ENCODE measurements around the gene FGGY. TPM values are rescaled to one million over a fixed set of nuclear protein-coding genes. Genes with fewer than 3 reads are reported as not detected.

The FGGY gene
- total RNA-seq, 1 experiment from 2014 or later: 14.6 TPM

- Mint-ChIP-seq H3K27ac (no peak overlapping the region), H3K36me3 (ENCODE audit: insufficient read depth in 1 of 3, low read depth in 3 of 3) (peaks cover 10 to 12% (median 11%) of the 10 kb centered on the region in 3 experiments), H3K27me3 (ENCODE audit: low read depth) (no peaks in the 10 kb centered on the region; the same call in 1 of the 2 replicates), H3K9me3 (peaks cover 11 to 12% of the 10 kb centered on the region in 2 experiments), H3K4me1 (peaks cover 5% of the 10 kb centered on the region in 2 experiments; a peak in 2 of 4 replicates), H3K4me3 (no peak overlapping the region)
- H3K18ac ChIP-seq (ENCODE audit: insufficient read length, low read depth, low read length): no peak overlapping the region
- H2BK20ac ChIP-seq (ENCODE audit: low read depth, low read length, poor library complexity, severe bottlenecking): no peak overlapping the region
- no peak overlapping the region for H3K23ac ChIP-seq (ENCODE audit: insufficient read length, low read depth, low read length)
- H2AK5ac ChIP-seq (ENCODE audit: insufficient read length, low read length): no peak overlapping the region
- H2BK5ac ChIP-seq (ENCODE audit: insufficient read length, low read length): no peak overlapping the region
- no peak overlapping the region for H3T11ph ChIP-seq (ENCODE audit: low read length)
- no peak overlapping the region for H3K14ac ChIP-seq (ENCODE audit: insufficient read depth, low read length)
- no peaks in the 10 kb centered on the region for H3K9me3 ChIP-seq (ENCODE audit: control insufficient read depth, low read depth, low read length)
- no peak overlapping the region for H2BK120ac ChIP-seq (ENCODE audit: low read depth, low read length, poor library complexity, severe bottlenecking)
- H4K8ac ChIP-seq (replicated peaks; ENCODE audit: insufficient read length, low read depth, low read length): no peak overlapping the region
- no peak overlapping the region for H4K91ac ChIP-seq (ENCODE audit: insufficient read length, low read depth, low read length)
- H3K27ac ChIP-seq (ENCODE audit: insufficient read length, low read depth, low read length): no peak overlapping the region
- H2BK15ac ChIP-seq (ENCODE audit: low read depth, low read length): no peak overlapping the region
- no peak overlapping the region for H2BK12ac ChIP-seq (ENCODE audit: insufficient read length, low read depth, low read length)
- no peak for DNase-seq
- no peak overlapping the region for H3K9ac ChIP-seq (ENCODE audit: extremely low read depth, insufficient read length, low read length)
- no peak for TF ChIP-seq CTCF (conservative IDR thresholded peaks at IDR 0.05)
- H3K23me2 ChIP-seq (ENCODE audit: insufficient read length, low read depth, low read length, poor library complexity, severe bottlenecking): no peaks in the 10 kb centered on the region
- H3K4me2 ChIP-seq (ENCODE audit: insufficient read depth, insufficient read length, low read length): no peak overlapping the region
- H3K4ac ChIP-seq (ENCODE audit: low read depth, low read length): no peak overlapping the region
- no peak overlapping the region for H2AFZ ChIP-seq (ENCODE audit: low read length)
- H4K20me1 ChIP-seq (ENCODE audit: control insufficient read depth, insufficient read depth, insufficient read length): no peaks in the 10 kb centered on the region
- H4K5ac ChIP-seq (ENCODE audit: insufficient read length, low read depth, low read length): no peak overlapping the region
- H3K79me1 ChIP-seq (ENCODE audit: insufficient read depth, low read depth, low read length, poor library complexity, severe bottlenecking): no peaks in the 10 kb centered on the region
- no peaks in the 10 kb centered on the region for H3K27me3 ChIP-seq (ENCODE audit: insufficient read depth, low read length)
- H3K4me1 ChIP-seq (ENCODE audit: insufficient read depth, low read length): no peaks in the 10 kb centered on the region
- WGBS (ENCODE audit: extremely low coverage, insufficient read length, low lambda C conversion rate): no CpG with 5 or more reads among the region's 2 CpGs
- no peak overlapping the region for H3K56ac ChIP-seq (ENCODE audit: insufficient read length, low read depth, low read length)
- no peaks in the 10 kb centered on the region for H3K79me2 ChIP-seq (ENCODE audit: insufficient read depth, low read length)
Observed at GRCh38 chr1:59364037-59364436, 67.1 kb downstream of the FGGY start.
